Endothelial cell of umbilical vein (primary cell): ENCODE measurements around the gene GULP1.

Source experiments
- EZH2 ChIP-seq: IDR thresholded peaks from 2 replicates; pipeline ENCODE4 v1.6.1; 2012; ENCODE audit warnings: borderline replicate concordance, low read depth, mild to moderate bottlenecking, moderate library complexity, low read length, inconsistent platforms; ENCODE audit not compliant: severe bottlenecking
- GATA2 ChIP-seq: IDR thresholded peaks from 2 replicates; pipeline ENCODE4 v1.7.0; 2011; ENCODE audit warnings: low read depth, mild to moderate bottlenecking, moderate library complexity, mixed read lengths, low read length; ENCODE audit not compliant: insufficient read length, insufficient read depth
- POLR2A ChIP-seq: IDR thresholded peaks from 2 replicates; pipeline ENCODE4 v1.6.1; 2012; ENCODE audit warnings: low read depth, mild to moderate bottlenecking, control low read depth, low read length
- POLR2AphosphoS5 ChIP-seq: IDR thresholded peaks from 2 replicates; pipeline ENCODE4 v1.6.1; 2012; ENCODE audit warnings: low read depth, mild to moderate bottlenecking, control low read depth, low read length, moderate library complexity; ENCODE audit not compliant: insufficient read depth
- TF ChIP-seq, protein P1 (sequence below), 2 donors: IDR thresholded peaks; 1 replicate in 1 of 2; 2 replicates in 1 of 2; pipeline ENCODE4 v1.5.1; 2011; ENCODE audit warnings: low read length in 2 of 2, mild to moderate bottlenecking in 2 of 2, moderate library complexity in 2 of 2, control low read depth in 1 of 2, inconsistent platforms in 1 of 2, low read depth in 1 of 2; ENCODE audit not compliant: insufficient read depth in 1 of 2; ENCODE audit errors: extremely low read depth in 1 of 2
- TF ChIP-seq, protein P2 (sequence below): IDR thresholded peaks from 2 replicates; pipeline ENCODE4 v1.6.1; 2011; ENCODE audit not compliant: insufficient read depth, insufficient read length

DNA sequence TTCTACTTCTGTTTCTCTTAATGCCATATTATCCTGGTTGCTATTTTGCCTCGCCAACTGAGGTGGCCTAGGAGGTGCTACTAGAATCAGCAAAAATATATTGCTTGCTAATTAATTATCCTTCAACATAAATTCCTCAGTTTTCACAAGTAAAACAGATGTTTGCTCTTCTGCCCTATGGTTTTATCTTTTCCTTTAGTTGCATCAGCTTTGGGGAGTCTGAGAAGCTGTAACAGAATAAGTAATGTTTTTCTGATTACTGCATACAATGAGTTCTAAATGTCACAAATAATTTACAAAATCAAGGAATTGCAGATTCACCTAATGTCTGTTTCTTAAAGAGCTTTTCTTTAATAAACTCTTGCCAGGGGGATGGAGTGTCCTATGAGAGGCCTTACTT, 36.7 kb downstream of the GULP1 start:
- TF ChIP-seq POLR2A (no peak), EZH2 (no peak), POLR2AphosphoS5 (no peak), GATA2 (no peak)
- TF ChIP-seq, protein P1, sequence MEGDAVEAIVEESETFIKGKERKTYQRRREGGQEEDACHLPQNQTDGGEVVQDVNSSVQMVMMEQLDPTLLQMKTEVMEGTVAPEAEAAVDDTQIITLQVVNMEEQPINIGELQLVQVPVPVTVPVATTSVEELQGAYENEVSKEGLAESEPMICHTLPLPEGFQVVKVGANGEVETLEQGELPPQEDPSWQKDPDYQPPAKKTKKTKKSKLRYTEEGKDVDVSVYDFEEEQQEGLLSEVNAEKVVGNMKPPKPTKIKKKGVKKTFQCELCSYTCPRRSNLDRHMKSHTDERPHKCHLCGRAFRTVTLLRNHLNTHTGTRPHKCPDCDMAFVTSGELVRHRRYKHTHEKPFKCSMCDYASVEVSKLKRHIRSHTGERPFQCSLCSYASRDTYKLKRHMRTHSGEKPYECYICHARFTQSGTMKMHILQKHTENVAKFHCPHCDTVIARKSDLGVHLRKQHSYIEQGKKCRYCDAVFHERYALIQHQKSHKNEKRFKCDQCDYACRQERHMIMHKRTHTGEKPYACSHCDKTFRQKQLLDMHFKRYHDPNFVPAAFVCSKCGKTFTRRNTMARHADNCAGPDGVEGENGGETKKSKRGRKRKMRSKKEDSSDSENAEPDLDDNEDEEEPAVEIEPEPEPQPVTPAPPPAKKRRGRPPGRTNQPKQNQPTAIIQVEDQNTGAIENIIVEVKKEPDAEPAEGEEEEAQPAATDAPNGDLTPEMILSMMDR (IDR thresholded peaks at IDR 0.05; ENCODE audit: extremely low read depth in 1 of 2, insufficient read depth in 1 of 2, low read depth in 1 of 2, low read length in 2 of 2): no peak
- TF ChIP-seq, protein P2, sequence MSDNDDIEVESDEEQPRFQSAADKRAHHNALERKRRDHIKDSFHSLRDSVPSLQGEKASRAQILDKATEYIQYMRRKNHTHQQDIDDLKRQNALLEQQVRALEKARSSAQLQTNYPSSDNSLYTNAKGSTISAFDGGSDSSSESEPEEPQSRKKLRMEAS: no peak
